HG02763 (cell line): ENCODE measurements around the gene UXS1.

Experiments
- ATAC-seq: cut with Tn5 transposase; IDR thresholded peaks from one replicate; pipeline ENCODE4 v1.9.1; 2021; ENCODE audit warnings: mild to moderate bottlenecking, moderate library complexity; ENCODE audit not compliant: unreplicated experiment

The UXS1 gene

DNA sequence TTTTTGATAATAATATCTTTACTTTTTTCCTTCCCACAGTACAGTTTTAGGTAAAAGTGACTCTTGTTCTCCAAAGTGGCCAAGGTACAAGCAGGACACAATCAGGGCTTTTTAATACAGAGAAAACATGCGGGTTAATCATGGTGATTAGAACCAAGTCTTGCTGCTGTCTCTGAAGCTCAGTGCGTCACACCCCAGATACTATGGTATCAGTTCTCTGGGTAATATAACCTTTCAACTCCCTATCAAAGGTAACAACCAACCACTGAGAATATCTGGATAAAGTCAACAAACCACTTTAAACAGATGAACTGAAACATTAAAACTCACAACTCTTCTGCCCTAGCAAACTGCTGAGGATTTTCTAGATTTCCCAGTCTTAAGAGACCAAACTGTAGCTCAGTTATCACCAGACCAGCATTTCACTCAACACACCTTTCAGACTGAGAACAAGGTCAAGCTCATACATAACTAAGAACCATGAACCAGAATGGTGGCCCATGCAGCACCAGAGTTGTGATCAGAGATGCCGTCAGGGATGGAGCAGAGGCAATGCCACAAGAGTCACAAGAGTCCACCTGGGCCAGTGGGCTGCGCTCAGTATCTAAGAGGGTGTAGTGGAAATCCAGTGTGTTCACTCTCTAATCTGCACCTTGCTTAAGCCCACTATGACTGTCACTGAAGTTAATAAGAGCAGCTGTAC, 103.0 kb downstream of the UXS1 start:
- no peak for ATAC-seq

DNA sequence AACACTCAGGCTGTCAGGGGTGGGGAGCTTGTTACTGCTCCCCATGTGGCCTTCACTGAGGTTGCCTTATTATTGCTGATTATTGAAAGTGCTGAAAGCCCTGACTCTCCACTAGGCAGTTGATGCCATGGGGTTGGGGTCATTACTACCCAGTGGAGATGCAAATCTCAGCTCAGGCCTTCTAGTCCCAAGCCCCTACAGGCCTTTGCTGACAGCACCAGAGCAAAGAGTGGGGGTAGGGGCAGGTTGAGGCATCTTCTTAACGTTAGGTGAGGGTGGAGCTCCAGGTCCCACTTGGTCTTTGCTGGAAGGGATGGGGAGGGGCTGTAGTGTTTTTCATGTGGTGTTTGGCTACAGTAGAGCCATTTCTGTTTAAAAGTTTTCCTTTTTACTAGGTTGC, 104.5 kb downstream of the UXS1 start:
- no peak for ATAC-seq

DNA sequence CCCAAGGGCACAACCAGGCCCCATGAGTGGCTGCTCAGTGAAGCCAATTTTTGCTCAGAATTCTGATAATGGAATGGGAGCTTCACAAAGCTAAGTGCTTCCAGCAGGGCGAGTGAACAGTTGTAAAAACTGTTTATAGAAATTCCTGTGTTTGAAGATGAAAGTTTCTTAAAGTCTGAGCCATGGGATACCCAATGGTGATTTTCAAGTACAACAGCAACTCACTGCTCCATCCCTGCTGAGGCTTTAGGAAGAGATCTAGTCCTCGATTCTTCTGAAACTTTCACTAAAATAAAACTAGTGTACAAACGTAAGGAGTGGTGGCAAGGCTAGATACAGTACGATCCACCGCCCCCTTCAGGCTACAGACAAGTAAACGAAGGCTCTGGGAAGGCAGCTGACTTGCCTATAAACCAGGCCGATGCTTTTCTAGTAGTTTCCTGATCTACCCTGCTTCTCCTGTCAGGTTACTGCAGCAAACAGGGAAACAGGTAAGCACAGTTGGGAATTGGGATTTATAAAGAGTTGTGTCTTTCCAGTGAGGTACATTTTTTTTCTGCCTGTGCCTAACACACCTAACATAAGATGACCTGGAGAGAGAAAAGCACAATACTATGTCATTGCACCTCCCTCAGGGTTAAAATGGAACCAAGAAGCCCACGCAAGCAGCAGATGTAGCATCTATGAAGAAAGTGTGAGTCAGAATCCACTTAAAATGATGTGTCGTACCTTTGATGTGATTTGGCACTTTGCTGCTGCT, 108.7 kb downstream of the UXS1 start:
- no peak for ATAC-seq

DNA sequence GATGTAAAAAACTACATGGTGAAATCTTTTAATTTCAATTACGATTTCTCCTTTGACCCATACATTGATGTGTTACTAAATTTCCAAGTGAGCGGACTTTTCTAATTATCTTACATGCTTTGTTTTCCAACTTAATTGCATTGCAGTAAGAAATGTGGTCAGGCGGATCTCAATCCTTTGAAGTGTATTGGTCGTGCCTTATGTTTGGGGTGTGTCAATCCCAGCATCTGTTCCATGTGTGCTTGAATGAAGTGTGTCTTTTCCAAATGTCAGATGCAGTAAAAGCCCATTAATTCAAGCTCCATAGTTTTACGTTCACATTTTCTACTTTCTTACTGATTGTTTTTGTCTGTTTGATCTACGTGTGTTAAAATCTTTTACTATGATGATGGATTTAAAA, 113.1 kb downstream of the UXS1 start:
- ATAC-seq: no peak

DNA sequence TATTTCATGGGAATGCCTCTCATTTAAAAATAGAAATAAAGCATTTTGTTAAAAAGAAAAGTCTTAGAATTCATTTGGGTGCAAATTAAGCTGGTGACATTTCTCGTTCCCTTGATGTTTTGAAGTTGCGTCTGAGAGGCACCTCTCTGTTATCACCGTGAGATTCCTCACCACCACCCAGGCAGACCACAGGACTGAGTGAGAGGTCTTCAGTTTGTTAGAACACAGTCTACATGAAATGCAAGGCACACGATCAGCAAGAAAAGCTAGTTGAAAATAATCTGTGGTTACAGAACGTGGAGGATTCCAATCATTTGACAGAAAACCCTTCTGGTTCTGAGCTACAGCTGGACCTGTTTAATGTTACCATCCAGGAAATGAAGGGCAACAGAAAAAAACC, 116.0 kb downstream of the UXS1 start:
- ATAC-seq: no peak

DNA sequence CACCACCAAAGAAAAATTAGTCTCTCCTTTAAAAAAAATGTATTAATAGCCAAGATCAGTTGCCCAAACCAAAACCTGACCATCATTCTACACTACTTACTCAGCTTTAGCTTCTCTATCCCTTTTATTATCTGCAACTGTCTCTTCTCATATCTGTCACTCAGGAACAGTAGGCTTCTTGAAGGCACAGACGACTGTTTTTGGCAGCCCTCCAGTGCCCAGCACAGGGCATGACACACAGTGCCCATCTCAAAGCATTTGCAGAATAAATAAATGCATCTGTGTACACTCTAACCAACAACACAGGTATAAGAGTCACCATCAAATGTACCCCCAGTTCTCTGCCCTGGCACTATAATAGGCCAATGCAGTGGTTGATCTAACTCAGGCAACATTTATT, 117.2 kb downstream of the UXS1 start:
- no peak for ATAC-seq

DNA sequence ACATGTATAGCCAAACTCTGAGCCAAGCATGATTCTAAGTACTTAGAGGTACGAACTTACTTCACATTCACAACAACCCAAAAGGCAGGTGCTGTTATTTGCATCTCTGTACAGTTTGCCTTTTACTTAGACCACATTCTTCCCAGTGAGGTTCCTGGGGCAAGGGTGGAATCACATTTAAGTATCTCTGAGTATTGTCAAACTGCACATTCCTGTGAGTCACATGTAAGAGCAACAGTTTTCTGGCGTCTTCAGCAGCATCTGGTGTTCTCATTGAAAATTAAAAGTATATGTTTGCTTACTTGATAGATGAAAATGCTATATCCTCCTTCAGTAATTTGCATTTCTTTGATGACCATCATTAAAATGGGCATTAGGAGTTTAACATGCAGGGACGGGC, 119.1 kb downstream of the UXS1 start:
- ATAC-seq: no peak

DNA sequence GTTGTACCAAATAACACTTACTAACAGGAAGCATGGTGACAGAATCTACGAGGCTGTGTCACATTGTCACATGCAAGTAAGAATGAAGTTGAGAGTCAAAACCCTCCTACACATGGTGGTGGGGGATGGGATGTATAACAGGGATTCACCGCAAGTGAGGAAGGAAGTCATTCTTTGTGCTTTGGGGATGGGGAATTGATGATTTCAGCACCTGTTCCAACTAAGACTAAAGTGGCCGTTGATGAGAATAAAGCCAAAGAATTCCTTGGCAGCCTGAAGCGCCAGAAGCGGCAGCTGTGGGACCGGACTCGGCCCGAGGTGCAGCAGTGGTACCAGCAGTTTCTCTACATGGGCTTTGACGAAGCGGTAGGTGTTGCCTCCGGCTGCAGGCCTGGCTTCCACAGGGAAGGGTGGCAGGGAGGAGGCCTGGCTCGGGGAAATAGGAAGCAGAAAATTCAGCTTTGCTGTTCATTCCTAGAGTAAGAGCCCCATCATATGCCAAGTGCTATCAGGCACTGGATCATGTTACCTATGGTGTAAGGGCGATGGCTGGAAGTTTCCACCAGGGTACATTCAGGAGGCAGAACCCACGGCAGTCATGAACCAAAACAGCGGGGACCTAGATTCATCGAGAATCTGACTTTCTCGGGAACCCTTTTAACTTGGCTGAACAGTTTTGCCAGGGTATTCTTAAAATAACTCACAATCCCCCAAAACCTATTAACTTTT, 120.3 kb downstream of the UXS1 start:
- ATAC-seq: no peak

DNA sequence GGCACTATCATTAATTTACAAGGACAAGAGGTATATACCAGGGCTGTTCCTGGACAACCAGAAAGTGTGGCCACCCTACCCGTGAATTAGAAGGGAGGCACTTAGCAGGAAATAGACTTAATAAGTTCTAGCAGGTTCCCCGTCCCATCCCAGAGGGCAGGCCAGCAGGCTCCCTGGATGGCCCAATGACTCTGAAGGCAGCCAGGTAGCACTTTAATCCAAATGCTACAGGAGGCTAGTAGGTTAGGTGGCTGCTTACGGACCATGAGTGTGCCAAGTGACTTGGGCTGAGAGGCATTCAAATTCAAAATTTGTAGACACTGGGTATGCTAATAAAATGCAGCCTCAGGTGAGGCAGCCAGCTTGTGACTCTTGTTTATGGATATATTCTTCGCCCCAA, 123.9 kb downstream of the UXS1 start:
- no peak for ATAC-seq

DNA sequence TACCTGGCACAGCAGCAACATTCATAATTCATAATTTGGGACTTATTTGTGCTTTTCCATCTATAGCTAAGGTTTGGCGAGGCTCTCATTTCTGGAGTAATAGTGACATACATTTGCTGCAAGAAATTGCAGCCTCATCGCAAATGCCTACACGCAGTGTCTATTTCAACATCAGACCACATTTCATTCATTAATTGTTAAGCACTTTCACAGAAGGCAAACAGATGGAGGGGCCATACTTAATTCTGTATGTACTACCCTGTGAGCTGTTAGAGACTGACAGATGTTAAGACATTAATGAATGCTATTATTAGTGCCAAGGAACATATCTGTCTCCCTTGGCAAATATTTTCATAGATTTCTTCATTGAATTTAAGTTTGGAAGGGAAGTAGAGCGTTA, 125.7 kb downstream of the UXS1 start:
- ATAC-seq: no peak

DNA sequence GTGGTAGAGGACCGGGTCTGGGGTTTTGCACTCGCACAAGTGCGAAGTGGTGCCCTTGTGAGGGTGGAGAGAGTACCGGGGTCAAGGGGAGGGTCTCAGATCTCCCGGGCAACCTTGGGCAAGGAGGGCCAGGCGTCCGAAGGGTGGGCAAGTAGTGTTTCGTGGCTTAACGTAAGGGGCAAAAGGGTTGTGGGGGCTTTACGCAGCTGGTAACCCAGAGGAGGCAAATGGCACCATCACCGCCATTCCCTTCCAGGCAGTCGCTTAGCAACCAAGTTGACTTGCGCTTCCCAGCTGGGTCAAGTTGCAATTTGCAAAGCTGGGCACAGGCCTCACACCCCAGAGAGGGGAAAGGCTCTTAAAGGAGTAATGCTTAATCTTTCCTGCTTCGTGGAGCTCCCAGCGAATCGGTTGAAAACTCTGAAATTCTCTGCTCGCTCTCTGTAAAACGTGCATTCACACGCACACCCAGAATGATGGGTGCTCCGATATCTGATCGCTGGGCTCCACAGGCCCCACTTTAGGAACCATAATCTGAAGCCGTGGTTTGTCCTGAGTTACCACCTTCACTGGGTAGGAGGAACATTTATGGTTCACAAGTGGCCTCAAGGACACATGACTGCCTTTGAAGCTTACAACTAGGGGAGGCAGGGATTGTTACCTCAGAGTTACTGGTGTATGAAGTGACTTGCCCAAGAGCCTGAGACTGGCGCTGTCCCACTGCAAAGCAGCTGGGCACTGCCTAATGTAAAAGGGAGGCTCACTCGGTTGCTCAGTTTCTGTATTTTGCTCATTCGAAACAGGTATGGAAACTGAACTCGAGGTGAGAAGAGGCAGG, 127.9 kb downstream of the UXS1 start:
- no peak for ATAC-seq

DNA sequence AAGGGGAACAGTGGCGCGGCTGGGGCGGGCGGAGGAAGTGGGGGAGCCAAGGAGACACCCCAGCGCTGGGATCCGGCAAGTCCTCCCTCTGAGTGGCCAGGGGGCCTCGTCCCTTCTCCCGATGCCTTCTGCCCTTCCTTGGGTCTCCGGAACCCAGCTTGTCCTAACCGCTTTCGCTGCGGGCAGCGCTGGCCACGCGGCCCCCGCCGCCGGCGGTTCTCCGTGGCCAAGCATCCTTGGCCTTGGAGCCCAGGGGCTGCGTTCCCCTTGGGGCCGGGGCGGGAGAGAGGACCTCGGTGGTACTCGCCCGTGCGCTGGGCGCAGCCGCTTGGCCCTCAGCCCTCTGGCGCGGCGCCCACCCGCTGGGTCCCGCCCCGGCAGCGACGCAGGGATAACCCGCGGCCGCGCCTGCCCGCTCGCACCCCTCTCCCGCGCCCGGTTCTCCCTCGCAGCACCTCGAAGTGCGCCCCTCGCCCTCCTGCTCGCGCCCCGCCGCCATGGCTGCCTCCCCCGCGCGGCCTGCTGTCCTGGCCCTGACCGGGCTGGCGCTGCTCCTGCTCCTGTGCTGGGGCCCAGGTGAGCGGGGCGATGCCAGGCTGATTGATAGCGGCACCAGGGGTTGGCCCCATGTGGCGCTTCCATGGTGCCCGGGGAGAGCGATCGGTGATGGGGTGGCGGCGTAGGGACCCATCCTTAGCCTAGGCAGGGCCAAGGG, 128.7 kb downstream of the UXS1 start:
- ATAC-seq: no peak

DNA sequence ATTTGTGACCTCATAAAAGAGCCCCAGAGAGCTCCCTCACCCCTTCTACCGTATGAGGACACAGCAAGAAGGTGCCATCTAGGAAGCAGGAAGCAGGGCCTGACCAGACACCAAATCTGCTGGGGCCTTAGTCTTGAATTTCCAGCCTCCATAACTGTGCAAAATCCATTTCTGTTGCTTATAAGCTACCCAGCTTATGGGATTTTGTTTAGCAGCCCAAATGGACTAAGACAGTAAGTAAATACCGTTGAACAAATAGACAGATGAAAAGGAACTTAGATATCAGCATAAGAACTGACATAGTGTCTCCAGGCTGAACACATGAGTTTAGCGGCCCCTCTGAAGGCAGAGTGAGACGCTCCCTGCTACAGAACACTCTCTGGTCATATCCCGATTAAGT, 130.9 kb downstream of the UXS1 start:
- ATAC-seq: no peak

DNA sequence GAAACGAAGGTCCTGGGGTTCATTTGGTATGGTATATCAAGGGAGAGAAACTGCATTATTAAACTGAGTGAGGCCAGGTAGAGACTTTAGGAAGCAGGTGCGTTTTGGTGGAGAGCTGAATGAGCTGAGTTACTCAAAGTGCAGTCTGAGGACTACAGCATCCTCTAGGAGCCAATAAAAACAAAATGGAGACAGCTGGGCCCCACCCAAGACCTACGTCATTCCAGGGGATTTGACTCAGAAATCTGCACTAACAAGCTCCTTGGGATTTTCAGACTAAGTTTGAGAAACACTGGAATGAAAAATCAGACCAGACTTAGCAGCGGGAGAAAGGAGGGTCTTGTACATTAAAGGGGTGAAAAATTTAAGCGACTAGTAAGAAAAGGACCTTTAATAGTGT, 131.5 kb downstream of the UXS1 start:
- ATAC-seq: no peak

DNA sequence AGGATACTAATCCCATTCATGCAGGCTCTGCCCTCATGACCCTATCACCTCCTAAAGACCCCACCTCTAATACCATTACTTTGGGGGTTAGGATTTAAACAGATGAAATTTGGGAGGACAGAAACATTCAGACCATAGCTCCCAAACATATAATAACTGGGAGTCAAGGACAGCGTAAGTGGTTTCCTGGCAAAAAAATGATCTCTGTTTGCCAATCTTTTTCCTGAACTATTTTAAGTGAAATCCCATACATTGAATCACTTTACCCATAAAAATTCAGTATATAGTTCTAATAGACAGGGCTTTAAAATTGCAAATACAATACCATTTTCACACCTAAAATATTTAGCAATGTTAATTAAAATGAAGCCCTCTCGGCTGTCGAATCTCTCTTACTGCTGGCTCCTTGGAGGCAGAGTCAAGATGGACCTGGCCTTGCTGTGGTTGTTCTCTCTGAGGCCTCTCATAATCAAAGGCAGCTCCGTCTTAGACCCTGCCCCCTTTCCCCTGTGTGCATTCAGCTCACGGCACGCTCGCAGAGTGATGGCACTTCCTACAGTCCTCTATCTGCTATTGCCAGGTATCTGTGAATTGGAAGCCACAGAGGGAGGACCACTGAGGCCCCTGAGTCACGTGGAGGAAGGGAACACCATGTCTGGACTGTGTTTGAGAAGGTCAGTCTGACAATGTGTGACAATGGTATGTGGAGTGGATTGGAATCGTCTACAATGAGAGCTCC, 132.3 kb downstream of the UXS1 start:
- no peak for ATAC-seq

DNA sequence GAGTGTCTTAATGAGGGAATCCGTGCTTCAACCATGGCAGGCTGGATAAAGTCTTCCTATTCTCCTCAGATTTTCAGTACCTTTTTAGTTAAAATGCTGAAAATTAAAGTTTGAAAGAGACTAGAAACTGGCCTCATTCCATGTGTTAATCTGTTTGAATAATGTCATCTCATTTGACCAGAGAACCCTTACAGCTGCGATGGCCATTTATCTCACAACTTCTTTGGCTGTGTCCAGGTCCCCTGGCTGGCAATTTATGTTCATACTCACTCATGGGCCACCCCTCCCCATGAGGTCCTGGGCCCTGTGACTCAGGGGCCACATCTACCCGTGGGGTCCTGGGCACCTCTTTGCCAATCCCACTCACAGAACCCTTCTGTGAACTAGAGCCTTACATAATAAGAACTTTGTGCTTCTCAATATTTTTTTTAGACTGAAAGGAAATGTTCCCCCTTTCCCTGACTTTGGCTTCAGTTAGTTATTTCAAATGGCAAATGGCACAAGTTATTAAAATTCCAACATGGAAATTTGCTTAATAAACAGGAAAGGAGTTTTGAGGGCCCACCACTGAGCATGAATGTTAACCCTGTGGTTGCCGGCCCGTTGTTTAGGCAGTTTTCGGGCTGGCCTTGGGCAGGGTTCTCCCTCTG, 134.6 kb downstream of the UXS1 start:
- no peak for ATAC-seq

DNA sequence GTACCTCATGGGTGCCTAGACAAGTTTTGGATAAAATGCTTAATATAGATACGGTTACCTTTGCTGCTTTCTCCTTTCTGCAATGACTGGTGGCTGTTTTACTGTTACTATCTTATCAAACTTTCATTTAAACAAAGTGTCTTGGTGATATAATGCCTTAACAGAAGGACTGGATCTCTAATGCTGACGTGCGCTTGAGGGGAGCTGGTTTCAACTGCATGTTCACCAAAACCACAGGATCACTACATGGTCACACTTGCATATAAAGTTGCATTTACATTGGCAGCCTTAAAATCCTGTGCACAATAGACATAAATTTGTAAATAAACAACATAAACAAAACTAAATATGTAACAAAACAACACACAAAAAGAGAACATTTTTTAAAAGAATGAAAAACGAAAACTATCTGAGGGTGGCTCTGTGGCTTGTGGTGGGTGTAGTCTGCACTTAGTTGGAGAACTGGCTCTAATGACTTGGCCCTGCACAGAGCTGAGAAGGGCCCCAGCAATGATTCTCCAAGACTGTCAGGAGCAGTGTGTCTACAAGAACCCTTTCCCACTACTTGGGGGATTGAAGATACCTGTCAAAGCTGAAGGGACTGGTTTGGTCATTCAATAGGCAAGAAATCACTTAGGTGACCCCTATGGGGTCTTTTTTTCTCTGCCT, 135.5 kb downstream of the UXS1 start:
- no peak for ATAC-seq

DNA sequence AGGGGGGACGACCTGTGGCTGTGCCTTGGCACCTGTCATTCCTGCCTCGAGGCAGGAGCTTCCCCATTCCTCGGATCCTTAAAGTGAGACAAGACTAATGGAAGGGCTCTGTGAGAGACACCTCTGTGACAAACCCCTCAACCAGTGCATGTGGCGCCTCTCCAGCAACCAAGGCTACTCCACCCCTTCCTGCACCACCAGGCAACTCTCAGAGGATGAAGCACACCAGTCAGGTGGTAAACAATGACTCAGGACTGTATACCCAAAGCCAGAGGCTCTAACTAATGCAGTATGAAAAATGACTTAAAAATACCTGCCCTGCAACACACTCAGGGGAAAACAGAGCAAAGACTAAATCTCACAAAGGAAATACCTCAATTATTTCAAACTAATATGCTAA, 136.9 kb downstream of the UXS1 start:
- ATAC-seq: no peak
